Fibroblast of lung (primary cell): ENCODE measurements around the gene SESN1.
"Not testable (repeated sequence)": the region's sequence is repeated elsewhere in the genome, so short reads cannot be mapped to it uniquely, and the experiment has no call there.

Source experiments
- EZH2 ChIP-seq: IDR thresholded peaks from 2 replicates; pipeline ENCODE4 v1.5.1; 2012; ENCODE audit warnings: low read length, control low read depth, mild to moderate bottlenecking; ENCODE audit errors: missing control alignments
- TF ChIP-seq, protein P1 (sequence below), 2 donors: IDR thresholded peaks in 1 of 2; conservative IDR thresholded peaks in 1 of 2; 1 replicate in 1 of 2; 2 replicates in 1 of 2; pipeline ENCODE4 v1.5.1; 2011 to 2012; ENCODE audit warnings: low read length in 2 of 2, control low read depth in 1 of 2, inconsistent platforms in 1 of 2, low read depth in 1 of 2, mild to moderate bottlenecking in 1 of 2

DNA sequence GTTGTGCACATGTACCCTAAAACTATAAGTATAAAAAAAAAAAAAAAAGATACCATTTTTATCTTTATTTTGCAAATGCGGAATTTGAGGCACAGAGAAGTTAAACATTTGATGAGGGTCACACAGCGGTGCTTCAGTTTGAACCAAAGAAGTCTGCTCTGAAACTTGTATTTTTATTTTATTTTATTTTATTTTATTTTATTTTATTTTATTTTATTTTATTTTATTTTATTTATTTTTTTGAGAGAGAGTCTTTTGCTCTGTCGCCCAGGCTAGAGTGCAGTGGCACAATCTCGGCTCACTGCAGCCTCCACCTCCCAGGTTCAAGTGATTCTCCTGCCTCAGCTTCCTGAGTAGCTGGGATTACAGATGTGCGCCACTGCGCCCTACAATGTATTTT lies 41.9 kb upstream of the SESN1 start:
- TF ChIP-seq, protein P1, sequence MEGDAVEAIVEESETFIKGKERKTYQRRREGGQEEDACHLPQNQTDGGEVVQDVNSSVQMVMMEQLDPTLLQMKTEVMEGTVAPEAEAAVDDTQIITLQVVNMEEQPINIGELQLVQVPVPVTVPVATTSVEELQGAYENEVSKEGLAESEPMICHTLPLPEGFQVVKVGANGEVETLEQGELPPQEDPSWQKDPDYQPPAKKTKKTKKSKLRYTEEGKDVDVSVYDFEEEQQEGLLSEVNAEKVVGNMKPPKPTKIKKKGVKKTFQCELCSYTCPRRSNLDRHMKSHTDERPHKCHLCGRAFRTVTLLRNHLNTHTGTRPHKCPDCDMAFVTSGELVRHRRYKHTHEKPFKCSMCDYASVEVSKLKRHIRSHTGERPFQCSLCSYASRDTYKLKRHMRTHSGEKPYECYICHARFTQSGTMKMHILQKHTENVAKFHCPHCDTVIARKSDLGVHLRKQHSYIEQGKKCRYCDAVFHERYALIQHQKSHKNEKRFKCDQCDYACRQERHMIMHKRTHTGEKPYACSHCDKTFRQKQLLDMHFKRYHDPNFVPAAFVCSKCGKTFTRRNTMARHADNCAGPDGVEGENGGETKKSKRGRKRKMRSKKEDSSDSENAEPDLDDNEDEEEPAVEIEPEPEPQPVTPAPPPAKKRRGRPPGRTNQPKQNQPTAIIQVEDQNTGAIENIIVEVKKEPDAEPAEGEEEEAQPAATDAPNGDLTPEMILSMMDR (conservative IDR thresholded peaks at IDR 0.05 in 1 of 2, IDR thresholded peaks at IDR 0.05 in 1 of 2; ENCODE audit: low read depth in 1 of 2, low read length in 2 of 2): not testable (repeated sequence)
- TF ChIP-seq EZH2: not testable (repeated sequence)
